Erythroblast (primary cell): Measurements from ENCODE around the gene UBASH3A.

Experiments
- GATA1 ChIP-seq: IDR thresholded peaks from 2 replicates; pipeline ENCODE4 v1.6.1; 2011; ENCODE audit warnings: low read depth, mild to moderate bottlenecking, control low read depth, low read length, moderate library complexity
- POLR2A ChIP-seq: IDR thresholded peaks from 2 replicates; pipeline ENCODE4 v1.6.1; 2011; ENCODE audit warnings: mild to moderate bottlenecking, low read length

DNA sequence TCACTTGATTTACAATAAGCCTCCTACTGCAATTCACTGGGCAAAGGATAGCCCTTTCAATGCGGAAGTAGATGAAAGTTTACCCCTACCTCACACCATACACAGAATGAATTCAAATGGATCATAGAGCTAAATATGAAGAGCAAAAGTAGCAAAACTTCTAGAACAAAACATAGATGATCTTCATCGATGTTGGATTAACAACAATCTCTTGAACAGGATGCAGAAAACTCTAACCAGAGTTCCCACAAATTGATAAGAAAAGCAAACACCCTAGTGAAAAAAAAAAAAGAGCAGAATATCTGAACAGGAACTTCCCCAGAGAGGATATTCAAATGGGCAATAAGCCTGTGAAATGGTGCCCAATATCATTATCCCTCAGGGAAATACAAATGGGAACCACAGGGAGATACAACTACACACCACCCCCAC lies 1.9 kb upstream of the UBASH3A start:
- TF ChIP-seq POLR2A (no peak), GATA1 (no peak)
